Measurements from ENCODE around the gene THAP2.

The THAP2 gene

DNA sequence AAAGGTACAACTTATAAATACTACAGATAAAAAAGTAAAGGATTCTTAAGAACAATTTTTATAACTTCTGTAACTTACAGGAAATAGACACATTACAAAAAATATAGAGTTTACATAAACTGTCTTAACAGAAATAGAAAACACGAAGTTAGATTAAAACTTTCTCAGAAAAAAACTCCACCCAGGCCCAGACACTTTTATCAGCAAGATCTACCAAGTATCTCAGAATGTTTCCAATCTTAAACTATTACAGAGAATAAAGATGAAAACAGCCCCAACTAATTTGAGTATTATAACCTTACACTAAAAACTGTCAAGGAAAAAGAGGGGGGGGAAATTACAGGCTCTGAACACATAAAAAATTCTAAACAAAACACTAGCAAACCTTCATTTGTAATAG, 8.6 kb upstream of the THAP2 start:
- no peak for DNase-seq (ENCODE audit: low read depth in 1 of 2, low spot score in 1 of 2)
- Histone ChIP-seq H3K27ac (replicated peaks) (no peak overlapping the region), H3K4me3 (replicated peaks; ENCODE audit: insufficient read depth, low read length) (no peak overlapping the region), H3K27me3 (ENCODE audit: insufficient read depth, poor library complexity, severe bottlenecking) (no peaks in the 10 kb centered on the region)
- TF ChIP-seq POLR2AphosphoS5 (IDR thresholded peaks at IDR 0.05; ENCODE audit: low read depth) (no peak), GABPA (IDR thresholded peaks at IDR 0.05; ENCODE audit: low read depth) (no peak), SPI1 (IDR thresholded peaks at IDR 0.05; ENCODE audit: borderline replicate concordance, low read depth) (no peak)
- TF ChIP-seq, protein P1, sequence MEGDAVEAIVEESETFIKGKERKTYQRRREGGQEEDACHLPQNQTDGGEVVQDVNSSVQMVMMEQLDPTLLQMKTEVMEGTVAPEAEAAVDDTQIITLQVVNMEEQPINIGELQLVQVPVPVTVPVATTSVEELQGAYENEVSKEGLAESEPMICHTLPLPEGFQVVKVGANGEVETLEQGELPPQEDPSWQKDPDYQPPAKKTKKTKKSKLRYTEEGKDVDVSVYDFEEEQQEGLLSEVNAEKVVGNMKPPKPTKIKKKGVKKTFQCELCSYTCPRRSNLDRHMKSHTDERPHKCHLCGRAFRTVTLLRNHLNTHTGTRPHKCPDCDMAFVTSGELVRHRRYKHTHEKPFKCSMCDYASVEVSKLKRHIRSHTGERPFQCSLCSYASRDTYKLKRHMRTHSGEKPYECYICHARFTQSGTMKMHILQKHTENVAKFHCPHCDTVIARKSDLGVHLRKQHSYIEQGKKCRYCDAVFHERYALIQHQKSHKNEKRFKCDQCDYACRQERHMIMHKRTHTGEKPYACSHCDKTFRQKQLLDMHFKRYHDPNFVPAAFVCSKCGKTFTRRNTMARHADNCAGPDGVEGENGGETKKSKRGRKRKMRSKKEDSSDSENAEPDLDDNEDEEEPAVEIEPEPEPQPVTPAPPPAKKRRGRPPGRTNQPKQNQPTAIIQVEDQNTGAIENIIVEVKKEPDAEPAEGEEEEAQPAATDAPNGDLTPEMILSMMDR (IDR thresholded peaks at IDR 0.05; ENCODE audit: insufficient read depth, low read length), result no peak
- TF ChIP-seq, protein P2, sequence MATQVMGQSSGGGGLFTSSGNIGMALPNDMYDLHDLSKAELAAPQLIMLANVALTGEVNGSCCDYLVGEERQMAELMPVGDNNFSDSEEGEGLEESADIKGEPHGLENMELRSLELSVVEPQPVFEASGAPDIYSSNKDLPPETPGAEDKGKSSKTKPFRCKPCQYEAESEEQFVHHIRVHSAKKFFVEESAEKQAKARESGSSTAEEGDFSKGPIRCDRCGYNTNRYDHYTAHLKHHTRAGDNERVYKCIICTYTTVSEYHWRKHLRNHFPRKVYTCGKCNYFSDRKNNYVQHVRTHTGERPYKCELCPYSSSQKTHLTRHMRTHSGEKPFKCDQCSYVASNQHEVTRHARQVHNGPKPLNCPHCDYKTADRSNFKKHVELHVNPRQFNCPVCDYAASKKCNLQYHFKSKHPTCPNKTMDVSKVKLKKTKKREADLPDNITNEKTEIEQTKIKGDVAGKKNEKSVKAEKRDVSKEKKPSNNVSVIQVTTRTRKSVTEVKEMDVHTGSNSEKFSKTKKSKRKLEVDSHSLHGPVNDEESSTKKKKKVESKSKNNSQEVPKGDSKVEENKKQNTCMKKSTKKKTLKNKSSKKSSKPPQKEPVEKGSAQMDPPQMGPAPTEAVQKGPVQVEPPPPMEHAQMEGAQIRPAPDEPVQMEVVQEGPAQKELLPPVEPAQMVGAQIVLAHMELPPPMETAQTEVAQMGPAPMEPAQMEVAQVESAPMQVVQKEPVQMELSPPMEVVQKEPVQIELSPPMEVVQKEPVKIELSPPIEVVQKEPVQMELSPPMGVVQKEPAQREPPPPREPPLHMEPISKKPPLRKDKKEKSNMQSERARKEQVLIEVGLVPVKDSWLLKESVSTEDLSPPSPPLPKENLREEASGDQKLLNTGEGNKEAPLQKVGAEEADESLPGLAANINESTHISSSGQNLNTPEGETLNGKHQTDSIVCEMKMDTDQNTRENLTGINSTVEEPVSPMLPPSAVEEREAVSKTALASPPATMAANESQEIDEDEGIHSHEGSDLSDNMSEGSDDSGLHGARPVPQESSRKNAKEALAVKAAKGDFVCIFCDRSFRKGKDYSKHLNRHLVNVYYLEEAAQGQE (IDR thresholded peaks at IDR 0.05; ENCODE audit: insufficient replicate concordance, low read depth), result no peak

DNA sequence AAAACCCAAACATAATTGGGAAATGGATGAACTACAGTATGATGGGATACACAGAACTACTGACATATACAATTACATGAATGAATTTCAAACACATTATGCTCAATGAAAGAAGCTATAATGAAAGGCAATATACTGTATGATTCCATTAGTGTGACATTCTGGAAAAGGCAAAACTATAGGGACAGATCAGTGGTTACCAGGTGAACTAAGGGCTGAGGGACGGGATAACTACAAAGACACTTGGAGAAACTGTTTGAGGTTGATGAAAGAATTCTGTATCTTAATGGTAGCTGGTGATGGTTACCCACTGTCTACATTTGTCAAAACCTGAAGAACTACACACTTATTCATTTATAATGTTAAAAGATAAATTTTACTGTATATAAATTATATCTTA, 8.2 kb upstream of the THAP2 start:
- H3K27me3 ChIP-seq (ENCODE audit: insufficient read depth, poor library complexity, severe bottlenecking), result no peaks in the 10 kb centered on the region
- no peak overlapping the region for H3K27ac ChIP-seq (replicated peaks)
- no peak overlapping the region for H3K4me3 ChIP-seq (replicated peaks; ENCODE audit: insufficient read depth, low read length)
- TF ChIP-seq, protein P1 (IDR thresholded peaks at IDR 0.05; ENCODE audit: insufficient read depth, low read length), result no peak
- DNase-seq (ENCODE audit: low read depth in 1 of 2, low spot score in 1 of 2), result no peak

DNA sequence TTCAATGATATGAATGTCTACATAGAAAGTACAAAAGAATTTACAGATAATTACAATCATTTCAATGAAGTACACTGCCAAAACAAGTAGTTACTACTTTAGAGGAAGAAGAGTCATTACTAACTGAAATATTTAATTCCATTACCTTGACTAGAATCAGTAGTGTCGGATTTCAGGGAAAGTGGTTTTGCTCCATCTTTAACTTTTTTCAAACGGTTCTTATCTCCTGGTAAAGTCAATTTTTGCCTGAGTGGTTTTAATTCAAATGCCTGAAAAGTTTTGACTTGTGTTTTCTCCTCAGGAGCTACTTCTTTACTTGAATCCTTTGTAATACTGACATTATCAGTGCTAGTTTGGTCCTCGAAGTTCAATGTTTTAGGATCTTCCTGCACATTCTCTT, 7.4 kb upstream of the THAP2 start:
- DNase-seq (ENCODE audit: low read depth in 1 of 2, low spot score in 1 of 2), result no peak
- no peak overlapping the region for H3K27ac ChIP-seq (replicated peaks)
- no peaks in the 10 kb centered on the region for H3K27me3 ChIP-seq (ENCODE audit: insufficient read depth, poor library complexity, severe bottlenecking)
- TF ChIP-seq, protein P1 (IDR thresholded peaks at IDR 0.05; ENCODE audit: insufficient read depth, low read length), result no peak
- TF ChIP-seq, protein P2 (IDR thresholded peaks at IDR 0.05; ENCODE audit: insufficient replicate concordance, low read depth), result no peak
- no peak for TF ChIP-seq SPI1 (IDR thresholded peaks at IDR 0.05; ENCODE audit: borderline replicate concordance, low read depth)
- TF ChIP-seq POLR2AphosphoS5 (IDR thresholded peaks at IDR 0.05; ENCODE audit: low read depth), result no peak
- no peak for TF ChIP-seq GABPA (IDR thresholded peaks at IDR 0.05; ENCODE audit: low read depth)
- H3K4me3 ChIP-seq (replicated peaks; ENCODE audit: insufficient read depth, low read length), result no peak overlapping the region

DNA sequence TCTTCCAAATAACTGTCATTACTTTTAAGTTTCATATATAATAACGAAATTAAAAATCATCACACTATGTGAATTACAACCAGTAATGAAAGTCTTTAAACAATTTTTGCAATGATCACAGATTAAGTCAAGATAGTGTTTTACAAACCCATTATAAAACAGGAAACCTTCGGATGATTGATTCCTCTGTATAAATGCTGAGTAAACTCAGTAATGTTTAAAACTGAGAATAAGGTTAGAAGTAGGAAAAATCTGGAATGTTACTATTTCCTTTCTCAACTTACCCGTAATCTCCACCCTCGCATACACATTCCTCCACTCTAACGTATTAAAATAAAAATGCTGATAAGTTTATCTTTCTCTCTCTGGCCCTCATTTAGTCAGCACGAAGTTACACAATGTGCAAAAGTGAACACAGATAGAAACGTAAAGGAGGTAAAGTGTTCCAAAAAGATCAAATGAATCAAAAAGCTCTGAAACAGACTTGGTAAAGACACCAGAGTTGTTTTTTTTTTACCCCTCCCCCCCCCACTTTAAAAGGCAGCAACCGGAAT, 2.0 kb upstream of the THAP2 start:
- TF ChIP-seq GABPA (IDR thresholded peaks at IDR 0.05; ENCODE audit: low read depth) (no peak), SPI1 (IDR thresholded peaks at IDR 0.05; ENCODE audit: borderline replicate concordance, low read depth) (no peak), POLR2AphosphoS5 (IDR thresholded peaks at IDR 0.05; ENCODE audit: low read depth) (no peak)
- TF ChIP-seq, protein P2 (IDR thresholded peaks at IDR 0.05; ENCODE audit: insufficient replicate concordance, low read depth), result no peak
- TF ChIP-seq, protein P1 (IDR thresholded peaks at IDR 0.05; ENCODE audit: insufficient read depth, low read length), result no peak
- H3K27ac ChIP-seq (replicated peaks), result no peak overlapping the region
- DNase-seq (ENCODE audit: low read depth in 1 of 2, low spot score in 1 of 2), result no peak

More for the DNA sequence above, 2.0 kb upstream of the THAP2 start:
- Histone ChIP-seq H3K27me3 (ENCODE audit: insufficient read depth, poor library complexity, severe bottlenecking) (no peaks in the 10 kb centered on the region), H3K4me3 (replicated peaks; ENCODE audit: insufficient read depth, low read length) (peak overlapping the region; percentile 92)

Measured in HL-60 (cell line).